T-cell (primary cell): ENCODE measurements around the gene FUT6. TPM values are rescaled to one million over a fixed set of nuclear protein-coding genes. Genes with fewer than 3 reads are reported as not detected.
A peak's percentile ranks its signal among the peaks of the same experiment; 100 is the strongest.

Experiments
- ATAC-seq, 4 experiments: fragments of 200-7000 bp in 3 of 4; fragments of 150-1000 bp in 1 of 4; cut with Tn5 transposase; replicated peaks in 1 of 4; 1 replicate in 3 of 4; 2 replicates in 1 of 4; pipeline ENCODE4 v1.10.0; 2021; ENCODE audit warnings: moderate library complexity in 3 of 4, mild to moderate bottlenecking in 2 of 4, moderate number of reproducible peaks in 1 of 4
- CTCF ChIA-PET, 2 donors: fragments of 300-600 bp; sonication (Branson Sonifier 250); formaldehyde crosslinking; loops; one replicate each; lab custom pipeline; 2022; ENCODE audit warnings: antibody characterized with exemption in 2 of 2; lab: Charles Lee
- POLR2A ChIA-PET, 2 donors: fragments of 300-600 bp; sonication (Branson Sonifier 250); formaldehyde crosslinking; loops; one replicate each; lab custom pipeline; 2022; ENCODE audit warnings: antibody characterized with exemption in 2 of 2; lab: Charles Lee
- DNase-seq, 35 experiments: peaks; one replicate each; pipeline versions ENCODE4 v3.0.0 to v3.0.0-alpha.2; 2013 to 2023
- H3K27ac ChIP-seq: one replicate; pipeline ENCODE4 v1.5.1; 2013; ENCODE audit warnings: low read length
- H3K27me3 ChIP-seq, 2 experiments: replicated peaks in 1 of 2; 1 replicate in 1 of 2; 2 replicates in 1 of 2; pipeline versions ENCODE4 v1.6.1 to v1.7.0; 2013; ENCODE audit warnings: low read length in 1 of 2, mixed read lengths in 1 of 2; ENCODE audit not compliant: control insufficient read depth in 2 of 2, insufficient read depth in 2 of 2; ENCODE audit errors: extremely low read depth in 1 of 2
- H3K36me3 ChIP-seq, 2 donors: 1 replicate in 1 of 2; 2 replicates in 1 of 2; pipeline versions ENCODE4 v1.6.1 to v1.7.0; 2013; ENCODE audit warnings: low read length in 1 of 2; ENCODE audit not compliant: control insufficient read depth in 2 of 2, insufficient read depth in 1 of 2; ENCODE audit errors: extremely low read depth in 1 of 2
- H3K4me1 ChIP-seq, 2 experiments: 1 replicate in 1 of 2; 2 replicates in 1 of 2; pipeline versions ENCODE4 v1.6.1 to v1.7.0; 2013; ENCODE audit warnings: low read length in 2 of 2, mixed read lengths in 1 of 2; ENCODE audit not compliant: insufficient read depth in 2 of 2, control insufficient read depth in 1 of 2; ENCODE audit errors: extremely low read depth in 1 of 2
- H3K4me3 ChIP-seq, 2 donors: 1 replicate in 1 of 2; 2 replicates in 1 of 2; pipeline versions ENCODE4 v1.5.1 to v1.7.0; 2013; ENCODE audit warnings: mild to moderate bottlenecking in 2 of 2, low read length in 1 of 2, moderate library complexity in 1 of 2; ENCODE audit not compliant: control insufficient read depth in 1 of 2; ENCODE audit errors: extremely low read depth in 1 of 2
- H3K9me3 ChIP-seq: 2 replicates; pipeline ENCODE4 v1.7.0; 2013
- H3K27ac Mint-ChIP-seq, 2 donors: one replicate each; pipeline ENCODE4 v1.8.0; 2020 to 2021; ENCODE audit warnings: mild to moderate bottlenecking in 2 of 2, mixed read lengths in 2 of 2
- H3K27me3 Mint-ChIP-seq, 2 donors: one replicate each; pipeline ENCODE4 v1.8.0; 2021 to 2022; ENCODE audit warnings: mixed read lengths in 2 of 2
- H3K36me3 Mint-ChIP-seq: one replicate; pipeline ENCODE4 v1.8.0; 2021; ENCODE audit warnings: mixed read lengths
- H3K4me1 Mint-ChIP-seq, 3 donors: one replicate each; pipeline ENCODE4 v1.8.0; 2020 to 2022; ENCODE audit warnings: mixed read lengths in 3 of 3, mild to moderate bottlenecking in 1 of 3
- H3K4me3 Mint-ChIP-seq, 3 donors: one replicate each; pipeline ENCODE4 v1.8.0; 2020 to 2022; ENCODE audit warnings: mild to moderate bottlenecking in 3 of 3, mixed read lengths in 3 of 3, moderate library complexity in 3 of 3
- H3K9me3 Mint-ChIP-seq, 3 donors: one replicate each; pipeline ENCODE4 v1.8.0; 2020 to 2022; ENCODE audit warnings: mixed read lengths in 3 of 3
- WGBS: methylation state at CpG from one replicate; pipeline ENCODE4 v1.1.5; 2013; ENCODE audit warnings: missing lambda C conversion rate; ENCODE audit not compliant: insufficient coverage; 5-methylcytosine and 5-hydroxymethylcytosine counted together
- total RNA-seq, 35 experiments: library from RNA in 6 of 35; stranded (reverse) in 6 of 35; fragments of 120-200 nt in 1 of 35; gene quantifications; one replicate each; pipeline versions ENCODE4 v1.2.1 to v1.2.4 and lab custom pipeline; 2013 to 2026

Gene FUT6
- total RNA-seq, 5 donors from 2014 or later (not counting 1 experiment from before 2014, with no cell fraction given), result 0.15 to 0.79 (median 0.35) TPM; not detected in 2

- Histone ChIP-seq H3K27ac (no peak overlapping the region), H3K4me1 (peaks cover 6 to 29% of the 10 kb centered on the region in 2 experiments), H3K9me3 (no peaks in the 10 kb centered on the region), H3K4me3 (no peak overlapping the region), H3K36me3 (no peaks in the 10 kb centered on the region), H3K27me3 (peaks cover 0 to 31% of the 10 kb centered on the region in 2 experiments)
- no peaks in the 10 kb centered on the region for H3K9me3 Mint-ChIP-seq
- ChIA-PET CTCF (interaction anchor here in 1 of 2 donors (0.6 kb wide), 1 partner anchor 140 kb away, joined by 3 read pairs; no protein-coding TSS in a partner anchor), POLR2A (interaction anchor here (0.5 to 0.9 kb wide), 3 partner anchors 17 to 75 kb away, joined by 3 to 5 read pairs (median 3); partner anchors contain the start of gene VMAC (in 1 of the 2))
- no peak for DNase-seq
- H3K27ac Mint-ChIP-seq, result peak overlapping the region in 1 of 2 donors; percentile 34
- peaks cover 0 to 14% of the 10 kb centered on the region in 2 donors for H3K27me3 Mint-ChIP-seq
- no peak for ATAC-seq
- WGBS, result 68% methylated on average over 23 of the region's 34 CpGs
- no peaks in the 10 kb centered on the region for H3K36me3 Mint-ChIP-seq
- H3K4me1 Mint-ChIP-seq, result peaks cover 14 to 17% (median 17%) of the 10 kb centered on the region in 3 donors
- H3K4me3 Mint-ChIP-seq, result peak overlapping the region; percentile 21 to 62 (median 51)
Observed at GRCh38 chr19:5829567-5830310, 9.8 kb downstream of the FUT6 start.

DNA sequence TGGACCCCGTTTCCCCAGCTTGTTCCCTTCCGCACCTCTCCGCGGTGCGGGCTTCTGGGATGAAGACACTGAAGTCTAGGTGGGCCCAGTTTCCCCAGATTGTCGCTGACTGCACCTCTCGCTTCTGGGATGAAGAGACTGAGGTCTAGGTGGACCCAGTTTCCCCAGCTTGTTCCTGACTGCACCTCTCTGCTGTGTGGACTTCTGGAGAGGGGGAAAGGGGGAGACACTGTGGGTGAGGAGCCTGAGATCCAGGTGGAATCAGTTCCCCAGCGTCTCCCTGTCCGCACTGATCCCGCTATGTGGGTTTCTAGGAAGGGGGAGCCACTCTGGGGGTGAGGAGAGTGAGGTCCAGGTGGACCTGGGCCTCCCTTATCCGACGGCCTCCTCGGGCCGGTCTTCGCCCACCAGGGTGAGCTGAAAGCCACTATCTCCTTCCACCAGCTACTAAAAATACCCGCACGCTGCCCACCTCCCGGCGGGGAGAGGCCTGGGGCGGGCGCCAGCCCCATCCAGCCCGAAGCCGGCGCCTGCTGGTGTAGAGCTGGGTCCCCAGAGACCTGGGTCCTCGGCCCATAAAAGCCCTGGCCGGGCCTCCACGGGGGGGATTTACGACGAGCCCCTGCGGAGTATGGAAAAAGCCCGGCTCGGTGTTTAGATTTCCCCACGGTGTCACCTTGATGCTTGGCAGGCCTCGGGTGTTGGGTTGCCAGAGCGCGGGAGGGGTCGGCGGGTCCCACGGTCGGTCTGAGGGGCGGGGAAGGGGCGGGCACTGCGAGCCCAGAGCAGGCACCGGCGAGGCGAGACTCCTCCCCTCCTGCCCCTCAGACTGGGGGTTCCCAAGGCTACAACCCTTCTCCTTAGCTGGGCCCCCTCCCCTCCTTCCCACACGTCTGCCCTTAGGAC is 10.6 kb downstream of the FUT6 start:
- WGBS, result 6% methylated on average over 28 of the region's 47 CpGs
- Mint-ChIP-seq H3K27me3 (peaks cover 0 to 12% of the 10 kb centered on the region in 2 donors), H3K4me1 (peaks cover 14 to 17% (median 17%) of the 10 kb centered on the region in 3 donors), H3K27ac (peak overlapping the region; percentile 93 to 100), H3K4me3 (peak overlapping the region; percentile 96 to 99 (median 96)), H3K9me3 (no peaks in the 10 kb centered on the region), H3K36me3 (no peaks in the 10 kb centered on the region)
- ATAC-seq (no peak), DNase-seq (peak in 7 of 35 experiments; percentile 16 to 28 (median 20))
- Histone ChIP-seq H3K36me3 (no peaks in the 10 kb centered on the region), H3K27ac (peak overlapping the region; percentile 80), H3K4me3 (peak overlapping the region; percentile 78 to 80), H3K4me1 (peaks cover 6 to 29% of the 10 kb centered on the region in 2 experiments), H3K27me3 (peaks cover 0 to 31% of the 10 kb centered on the region in 2 experiments), H3K9me3 (no peaks in the 10 kb centered on the region)
- CTCF ChIA-PET, result interaction anchor here (0.5 to 1.9 kb wide), 8 partner anchors 18 to 1159 kb away, joined by 3 to 17 read pairs (median 3); partner anchors contain the start of genes DUS3L (in 1 of the 2) and MYDGF (in 1 of the 2)
- POLR2A ChIA-PET, result interaction anchor here (0.6 to 0.9 kb wide), 2 partner anchors 32 to 76 kb away, joined by 3 to 5 read pairs; partner anchors contain the start of gene VMAC (in 1 of the 2)

DNA sequence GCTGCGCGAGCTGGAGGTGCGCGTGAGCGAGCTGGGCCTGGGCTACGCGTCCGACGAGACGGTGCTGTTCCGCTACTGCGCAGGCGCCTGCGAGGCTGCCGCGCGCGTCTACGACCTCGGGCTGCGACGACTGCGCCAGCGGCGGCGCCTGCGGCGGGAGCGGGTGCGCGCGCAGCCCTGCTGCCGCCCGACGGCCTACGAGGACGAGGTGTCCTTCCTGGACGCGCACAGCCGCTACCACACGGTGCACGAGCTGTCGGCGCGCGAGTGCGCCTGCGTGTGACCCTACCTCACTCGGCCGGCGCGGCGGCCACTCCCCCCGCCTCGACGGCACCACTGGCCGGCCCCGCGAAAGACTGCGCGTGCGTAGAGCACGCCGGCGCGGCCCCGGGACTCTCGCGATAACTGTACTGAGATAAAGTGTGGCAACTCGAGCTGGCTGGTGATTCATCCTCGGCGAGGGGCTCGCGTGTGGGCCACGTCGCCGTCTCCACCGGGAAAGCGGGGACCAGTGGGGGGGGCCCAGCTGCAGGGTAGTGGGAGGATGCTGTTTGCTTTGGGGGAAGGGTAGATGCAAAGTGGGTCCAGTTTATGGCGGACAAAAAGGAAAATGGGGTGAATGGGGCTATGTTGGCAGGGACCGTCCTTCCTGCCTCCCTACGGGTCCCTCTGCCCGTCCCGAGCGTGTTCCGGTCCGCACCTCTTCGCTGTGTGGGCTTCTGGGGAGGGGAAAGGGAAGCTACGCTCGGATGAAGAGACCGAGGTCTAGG is 11.4 kb downstream of the FUT6 start:
- Histone ChIP-seq H3K4me1 (peaks cover 6 to 29% of the 10 kb centered on the region in 2 experiments), H3K27me3 (peaks cover 0 to 31% of the 10 kb centered on the region in 2 experiments), H3K4me3 (peak overlapping the region; percentile 78 to 80), H3K36me3 (no peaks in the 10 kb centered on the region), H3K27ac (peak overlapping the region; percentile 80), H3K9me3 (no peaks in the 10 kb centered on the region)
- Mint-ChIP-seq H3K27ac (peak overlapping the region; percentile 93 to 100), H3K9me3 (no peaks in the 10 kb centered on the region), H3K4me1 (peaks cover 14 to 17% (median 17%) of the 10 kb centered on the region in 3 donors), H3K4me3 (peak overlapping the region; percentile 96 to 99 (median 96)), H3K36me3 (no peaks in the 10 kb centered on the region), H3K27me3 (peaks cover 0 to 9% of the 10 kb centered on the region in 2 donors)
- ATAC-seq (peak; percentile 77 to 84 (median 82)), DNase-seq (peak; percentile 80 to 97 (median 88))
- under 1% methylated on average over 87 of the region's 91 CpGs for WGBS
- CTCF ChIA-PET, result interaction anchor here (0.5 to 1.9 kb wide), 7 partner anchors 17 to 1158 kb away, joined by 3 to 17 read pairs (median 3); partner anchors contain the start of genes DUS3L (in 1 of the 2) and MYDGF (in 1 of the 2)
- POLR2A ChIA-PET, result interaction anchor here in 1 of 2 donors (0.6 kb wide), 1 partner anchor 281 kb away, joined by 4 read pairs; no protein-coding TSS in a partner anchor

DNA sequence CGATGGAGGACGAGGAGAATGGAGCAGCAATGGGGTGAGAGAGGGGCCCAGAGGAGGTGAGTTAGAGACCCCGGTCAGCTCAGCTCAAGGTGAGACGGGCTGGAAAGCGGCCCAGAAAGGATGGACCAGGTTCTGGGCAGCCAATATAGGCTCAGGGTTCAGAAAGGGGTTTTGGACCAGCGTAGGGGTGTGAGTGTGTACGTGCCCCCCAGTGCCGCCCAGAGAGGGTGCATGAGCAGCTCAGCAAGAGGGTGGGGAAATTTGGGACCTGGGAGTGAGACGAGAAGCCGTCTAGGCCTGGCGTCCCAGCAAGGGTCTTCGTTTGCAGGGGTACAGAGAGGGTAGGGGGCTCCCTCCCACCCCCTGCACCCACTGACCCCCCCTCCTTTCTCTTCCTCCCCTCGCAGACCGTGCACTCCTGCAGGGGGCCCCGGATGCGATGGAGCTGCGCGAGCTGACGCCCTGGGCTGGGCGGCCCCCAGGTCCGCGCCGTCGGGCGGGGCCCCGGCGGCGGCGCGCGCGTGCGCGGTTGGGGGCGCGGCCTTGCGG is 12.1 kb downstream of the FUT6 start:
- Histone ChIP-seq H3K4me1 (peaks cover 6 to 29% of the 10 kb centered on the region in 2 experiments), H3K27me3 (peaks cover 0 to 28% of the 10 kb centered on the region in 2 experiments), H3K9me3 (no peaks in the 10 kb centered on the region), H3K36me3 (no peaks in the 10 kb centered on the region), H3K27ac (no peak overlapping the region), H3K4me3 (peak overlapping the region; percentile 24 to 44)
- 21% methylated on average over 30 of the region's 37 CpGs for WGBS
- Mint-ChIP-seq H3K27me3 (peaks cover 0 to 6% of the 10 kb centered on the region in 2 donors), H3K4me1 (peaks cover 14 to 17% (median 17%) of the 10 kb centered on the region in 3 donors), H3K27ac (peak overlapping the region; percentile 86 to 93), H3K36me3 (no peaks in the 10 kb centered on the region), H3K4me3 (peak overlapping the region; percentile 77 to 96 (median 79)), H3K9me3 (no peaks in the 10 kb centered on the region)
- DNase-seq, result peak in 1 of 35 experiments; percentile 16
- peak in 1 of 4 experiments; percentile 0 for ATAC-seq
- POLR2A ChIA-PET, result interaction anchor here in 1 of 2 donors (0.6 kb wide), 1 partner anchor 280 kb away, joined by 4 read pairs; no protein-coding TSS in a partner anchor
- CTCF ChIA-PET, result interaction anchor here (1.0 to 1.9 kb wide), 3 partner anchors 21 to 23 kb away, joined by 4 to 17 read pairs (median 4); no protein-coding TSS in a partner anchor

DNA sequence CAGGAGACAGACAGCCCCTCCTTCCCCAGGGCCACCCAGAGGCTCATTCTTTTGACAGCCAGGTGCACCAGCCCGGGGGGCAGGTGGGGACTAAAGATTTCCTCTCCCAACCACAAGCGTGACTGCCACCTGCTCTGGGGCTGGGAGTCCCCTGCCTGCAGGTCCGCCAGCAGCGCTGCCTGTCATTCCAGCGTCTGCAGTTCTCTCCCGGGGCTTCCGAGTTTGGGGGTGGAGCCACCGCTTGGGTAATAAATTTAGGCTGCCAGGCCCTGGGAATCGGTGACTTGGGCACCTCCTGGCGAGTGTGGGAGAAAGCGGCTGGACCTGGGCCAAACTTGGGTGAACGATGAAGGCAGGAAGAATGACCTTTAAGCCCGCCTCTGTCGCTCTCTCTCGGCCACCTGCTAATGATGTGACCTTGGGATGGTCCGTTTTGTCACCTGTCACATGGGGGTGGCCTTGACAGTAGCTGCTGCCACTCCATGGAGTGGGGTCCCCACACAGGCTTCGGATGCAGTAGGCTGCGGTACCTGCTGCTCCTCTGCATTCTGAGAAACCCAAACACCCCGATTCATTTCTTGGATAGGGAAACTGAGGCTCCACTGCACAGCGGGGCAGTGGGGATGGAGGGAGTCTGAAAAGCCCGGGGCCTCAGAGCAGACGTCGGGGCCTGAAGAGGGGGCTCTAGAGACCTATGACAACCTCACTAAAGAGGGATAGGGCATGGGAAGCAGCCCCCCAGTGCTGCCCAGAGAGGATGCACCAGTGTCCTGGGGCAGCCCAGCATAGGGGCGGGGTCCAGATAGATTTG is 12.8 kb downstream of the FUT6 start:
- Histone ChIP-seq H3K9me3 (no peaks in the 10 kb centered on the region), H3K27me3 (peaks cover 0 to 25% of the 10 kb centered on the region in 2 experiments), H3K4me3 (no peak overlapping the region), H3K36me3 (no peaks in the 10 kb centered on the region), H3K27ac (peak overlapping the region; percentile 10), H3K4me1 (peaks cover 6 to 29% of the 10 kb centered on the region in 2 experiments)
- Mint-ChIP-seq H3K4me1 (peaks cover 14 to 17% (median 17%) of the 10 kb centered on the region in 3 donors), H3K36me3 (no peaks in the 10 kb centered on the region), H3K27me3 (peaks cover 0 to 3% of the 10 kb centered on the region in 2 donors), H3K27ac (peak overlapping the region; percentile 86 to 93), H3K4me3 (peak overlapping the region; percentile 77 to 96 (median 79)), H3K9me3 (no peaks in the 10 kb centered on the region)
- DNase-seq (peak in 21 of 35 experiments; percentile 8 to 60 (median 21)), ATAC-seq (no peak)
- 17% methylated on average over 21 of the region's 24 CpGs for whole genome bisulfite sequencing
- POLR2A ChIA-PET, result no interaction called here
- CTCF ChIA-PET, result no interaction called here
